Kidney capillary endothelial cell (primary cell): Measurements from ENCODE around the gene MYO5C.
"Not testable (repeated sequence)": the region's sequence is repeated elsewhere in the genome, so short reads cannot be mapped to it uniquely, and the experiment has no call there.

Source experiments
- DNase-seq: peaks from one replicate; pipeline ENCODE4 v3.0.0-alpha.2; 2018; ENCODE audit warnings: low spot score

MYO5C gene

DNA sequence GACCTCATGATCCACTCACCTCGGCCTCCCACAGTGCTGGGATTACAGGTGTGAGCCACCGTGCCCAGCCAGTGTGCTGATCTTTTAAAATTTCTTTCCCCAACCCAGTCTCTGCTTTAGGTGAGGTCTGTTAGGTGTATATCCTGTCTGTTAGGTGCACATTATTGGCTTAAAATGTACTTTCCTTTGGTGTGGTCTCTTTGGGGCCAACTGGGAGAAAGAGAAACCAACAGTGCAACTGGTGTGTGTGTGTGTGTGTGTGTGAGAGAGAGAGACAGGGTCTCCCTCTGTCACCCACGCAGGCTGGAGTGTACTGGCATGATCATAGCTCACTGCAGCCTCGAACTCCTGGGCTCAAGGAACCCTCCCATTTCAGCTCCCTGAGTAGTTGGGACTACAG lies 54.1 kb downstream of the MYO5C start:
- no peak for DNase-seq

DNA sequence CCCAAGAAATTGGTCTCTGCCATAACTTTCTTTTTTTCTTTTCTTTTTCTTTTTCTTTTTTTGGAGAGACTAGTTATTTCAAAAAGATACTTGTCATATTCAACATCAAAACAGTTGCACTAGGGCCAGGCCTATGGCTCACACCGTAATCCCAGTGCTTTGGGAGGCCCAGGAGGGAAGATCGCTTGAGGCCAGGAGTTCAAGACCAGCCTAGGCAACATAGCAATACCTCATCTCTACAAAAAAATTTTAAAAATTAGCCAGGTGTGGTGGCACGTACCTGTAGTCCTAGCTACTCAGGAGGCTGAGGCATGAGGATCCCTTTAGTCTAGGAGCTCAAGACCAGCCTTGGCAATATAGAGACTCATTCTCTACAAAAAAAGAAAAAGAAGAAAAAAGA lies 55.4 kb downstream of the MYO5C start:
- DNase-seq: no peak

DNA sequence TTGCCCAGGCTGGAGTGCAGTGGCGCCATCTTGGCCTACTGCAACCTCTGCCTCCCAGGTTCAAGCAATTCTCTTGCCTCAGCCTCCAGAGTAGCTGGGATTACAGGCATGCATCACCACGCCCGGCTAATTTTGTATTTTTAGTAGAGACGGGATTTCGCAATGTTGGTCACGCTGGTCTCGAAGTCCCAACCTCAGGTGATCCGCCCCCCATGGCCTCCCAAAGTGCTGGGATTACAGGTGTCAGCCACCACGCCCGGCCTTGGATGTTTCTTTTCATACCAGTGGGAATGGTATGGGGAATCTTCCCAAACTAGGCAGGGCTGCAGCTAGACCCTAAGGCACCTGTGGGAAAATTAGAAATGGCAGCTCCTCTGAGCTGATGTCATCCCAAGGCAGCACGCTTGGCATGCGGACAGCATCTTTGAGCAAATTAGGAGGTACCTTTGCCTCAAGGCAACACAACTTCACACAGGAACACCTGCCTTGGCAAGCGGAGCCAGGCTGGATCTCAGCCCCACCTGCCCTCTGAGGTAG lies 56.5 kb downstream of the MYO5C start:
- DNase-seq: not testable (repeated sequence)

DNA sequence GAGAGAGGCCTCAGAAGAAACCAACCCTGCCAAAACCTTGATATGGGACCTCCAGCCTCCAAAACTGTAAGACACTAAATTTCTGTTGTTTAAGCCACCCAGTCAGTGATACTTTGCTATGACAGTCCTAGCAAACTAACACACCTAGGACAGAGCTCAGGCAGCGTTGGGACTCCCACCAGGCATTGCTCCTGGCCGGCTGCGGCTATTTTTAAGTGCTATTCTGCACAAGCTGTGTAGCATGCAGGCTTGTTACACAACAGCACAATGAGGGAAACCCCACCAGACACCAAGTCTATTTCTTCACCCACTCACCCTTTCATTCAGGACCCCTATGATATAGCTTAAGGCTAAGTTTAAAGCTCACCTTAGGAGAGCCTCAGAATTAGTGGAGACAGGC lies 57.5 kb downstream of the MYO5C start:
- DNase-seq: no peak

DNA sequence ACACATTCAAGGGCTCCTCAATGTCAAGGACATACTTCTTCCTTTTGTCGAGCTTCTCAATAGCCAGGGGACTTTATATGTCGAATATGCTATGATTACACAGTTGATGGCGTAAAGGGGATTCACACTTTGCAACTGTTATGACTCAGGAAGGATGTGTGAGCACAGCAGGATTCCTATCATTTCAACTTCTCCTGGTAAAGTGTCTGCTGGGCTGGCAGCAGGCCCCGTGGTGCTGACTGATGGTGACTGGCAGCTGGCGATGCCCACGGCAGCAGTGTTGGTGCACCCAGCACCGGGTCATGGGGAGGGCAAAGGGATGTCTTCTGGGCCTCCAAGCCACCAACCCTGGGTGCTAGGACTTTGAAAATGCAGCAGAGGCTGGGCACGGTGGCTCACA lies 59.6 kb downstream of the MYO5C start:
- DNase-seq: no peak

DNA sequence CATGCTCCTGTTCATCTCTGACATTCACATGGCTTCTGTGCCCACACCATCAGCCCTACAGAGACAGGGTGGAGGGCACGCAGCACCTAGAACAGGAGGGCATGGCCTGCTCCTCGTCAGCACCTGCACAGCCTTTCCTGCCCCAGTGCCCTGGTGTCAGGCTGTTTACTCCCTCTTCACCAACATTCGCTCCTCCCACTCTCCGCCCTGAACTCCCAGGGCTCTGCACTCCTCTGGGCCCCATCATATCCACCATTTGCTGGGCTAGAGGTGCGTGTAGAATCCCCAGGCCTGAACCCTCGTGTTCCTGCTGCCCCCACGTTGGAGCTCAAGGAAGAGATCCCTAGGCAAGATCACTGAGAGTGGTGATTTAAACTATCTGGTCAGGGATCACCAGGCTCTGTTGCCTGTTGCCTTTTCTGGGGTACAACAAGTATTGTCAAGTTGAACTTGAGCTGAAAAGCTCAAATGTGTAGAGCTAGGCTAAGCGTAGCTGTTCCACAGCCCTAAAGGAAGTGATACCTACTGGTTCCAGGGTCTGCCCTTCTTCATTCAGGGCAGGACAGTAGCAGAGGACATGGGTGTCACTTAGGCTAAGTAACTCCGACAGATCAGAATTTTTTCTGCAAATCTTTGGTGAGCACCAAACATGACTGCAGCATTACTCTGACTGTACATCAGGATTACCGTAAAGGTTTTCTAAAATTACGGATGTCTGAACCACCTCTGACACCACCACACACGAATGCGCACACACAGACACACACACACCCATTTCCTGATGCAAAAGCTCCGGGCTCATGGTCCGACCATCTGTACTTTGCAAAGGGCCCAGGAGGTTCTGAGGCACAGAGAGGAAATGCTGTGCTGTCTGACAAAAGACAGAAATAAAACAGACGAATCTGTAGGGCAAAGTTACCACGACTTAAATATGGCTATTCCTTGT lies 60.7 kb downstream of the MYO5C start:
- DNase-seq: no peak

DNA sequence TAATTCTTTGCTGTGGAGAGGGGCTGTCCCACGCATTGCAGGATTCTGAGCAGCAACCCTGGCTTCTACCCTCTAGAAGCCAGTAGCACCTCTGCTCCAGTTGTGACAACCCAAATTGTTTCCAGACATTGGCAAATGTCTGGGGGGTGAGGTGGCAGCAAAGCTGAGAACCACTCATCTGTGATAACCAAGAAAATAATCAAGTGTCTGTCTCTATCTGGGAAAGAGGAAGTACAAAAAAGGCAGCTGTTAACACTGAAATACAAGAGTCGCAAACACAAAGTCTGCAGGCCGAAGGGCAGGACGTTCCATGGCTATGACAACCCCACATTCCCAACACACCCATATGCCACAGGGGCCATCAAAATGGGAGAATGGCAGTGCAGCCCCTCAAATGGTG lies 62.2 kb downstream of the MYO5C start:
- DNase-seq: no peak

DNA sequence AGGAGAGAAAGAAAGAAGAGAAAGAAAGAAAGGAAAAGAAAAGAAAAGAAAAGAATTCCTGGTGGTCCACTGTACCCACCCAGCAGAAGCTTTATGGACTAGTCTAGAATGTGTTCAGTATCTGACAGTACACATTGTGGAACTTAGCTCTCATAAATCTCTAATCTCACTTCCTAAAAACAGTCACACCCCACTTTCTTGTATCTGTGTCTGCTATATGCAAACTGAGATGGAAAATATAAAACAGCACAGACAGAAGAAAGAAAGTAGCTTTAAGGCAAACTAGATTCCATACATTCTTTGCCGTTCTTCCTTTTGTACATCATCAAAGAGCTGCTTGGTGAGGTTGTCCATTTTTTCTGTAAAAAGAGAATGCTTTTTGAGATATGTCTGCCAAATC lies 63.3 kb downstream of the MYO5C start:
- no peak for DNase-seq

DNA sequence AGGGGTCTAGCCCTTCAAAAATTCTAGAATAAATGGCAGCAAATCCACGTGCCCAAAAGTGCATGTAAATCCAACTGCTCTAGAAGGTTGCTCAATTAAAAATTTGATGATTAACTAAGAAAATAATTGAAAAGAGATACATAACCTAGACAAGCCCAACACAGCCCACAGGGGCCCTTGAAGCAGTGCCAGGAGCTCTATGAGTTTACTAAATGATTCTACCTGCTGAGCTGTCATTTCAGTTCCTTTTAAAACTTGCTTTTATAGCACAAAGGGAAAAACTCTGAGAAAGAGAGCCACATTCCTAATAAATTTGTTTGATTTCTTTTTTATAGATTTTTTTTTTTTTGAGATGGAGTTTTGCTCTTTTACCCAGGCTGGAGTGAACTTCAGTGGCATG lies 65.5 kb downstream of the MYO5C start:
- DNase-seq: no peak

DNA sequence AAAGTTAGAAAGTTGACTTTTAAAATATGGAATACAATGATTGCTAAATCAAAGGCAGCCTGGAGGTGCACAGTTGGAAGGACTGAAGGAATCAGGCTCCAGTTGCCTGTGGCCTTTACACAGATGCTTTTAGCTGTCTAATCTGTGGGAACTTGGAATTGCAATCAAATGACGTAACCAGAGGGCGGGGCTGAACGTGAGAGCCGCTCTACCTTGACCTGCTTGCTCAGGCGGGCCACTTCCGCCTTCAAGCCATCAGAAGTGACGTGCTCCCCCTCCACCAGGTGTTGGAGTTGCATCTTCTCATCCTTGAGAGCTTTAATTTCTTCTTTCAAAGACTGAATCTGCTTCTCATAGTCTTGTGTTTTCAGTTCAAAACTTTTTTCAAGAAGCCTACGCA lies 66.7 kb downstream of the MYO5C start:
- no peak for DNase-seq

DNA sequence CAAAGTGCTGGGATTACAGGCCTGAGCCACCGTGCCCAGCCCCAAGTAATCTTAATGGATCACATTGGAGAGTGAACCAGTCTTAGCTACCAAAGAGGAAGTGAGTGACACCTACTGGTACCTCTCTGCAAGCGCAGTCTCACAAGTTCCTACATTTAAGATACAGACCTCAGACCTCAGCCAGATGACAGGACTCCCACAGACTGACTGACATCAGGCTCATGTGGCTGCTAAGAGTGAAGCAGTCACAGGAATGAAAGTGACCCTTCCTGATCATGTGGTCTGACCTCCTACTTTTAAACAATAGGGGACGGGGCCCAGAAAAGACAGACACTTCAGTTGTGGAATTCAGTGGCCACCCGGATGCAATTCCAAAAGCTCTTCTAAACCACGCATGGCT lies 68.1 kb downstream of the MYO5C start:
- peak; percentile 68 for DNase-seq

DNA sequence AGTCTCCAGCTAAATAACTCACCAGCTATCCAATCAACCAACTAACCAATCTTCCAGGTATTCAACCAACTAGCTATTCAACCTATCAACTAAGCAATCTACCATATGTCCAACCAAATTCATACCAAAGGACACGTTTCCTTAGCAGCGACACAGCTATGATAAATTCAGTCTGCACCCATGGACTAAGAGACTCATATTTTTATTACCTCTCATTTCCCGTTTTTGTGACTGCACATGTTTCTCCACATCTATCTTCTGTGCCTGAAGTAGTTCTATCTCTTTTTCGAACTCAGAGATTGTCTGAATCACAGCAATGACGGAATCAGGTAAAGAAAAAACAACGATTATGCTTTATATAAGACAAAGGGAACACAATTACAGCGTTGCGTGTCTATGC lies 70.4 kb downstream of the MYO5C start:
- no peak for DNase-seq

DNA sequence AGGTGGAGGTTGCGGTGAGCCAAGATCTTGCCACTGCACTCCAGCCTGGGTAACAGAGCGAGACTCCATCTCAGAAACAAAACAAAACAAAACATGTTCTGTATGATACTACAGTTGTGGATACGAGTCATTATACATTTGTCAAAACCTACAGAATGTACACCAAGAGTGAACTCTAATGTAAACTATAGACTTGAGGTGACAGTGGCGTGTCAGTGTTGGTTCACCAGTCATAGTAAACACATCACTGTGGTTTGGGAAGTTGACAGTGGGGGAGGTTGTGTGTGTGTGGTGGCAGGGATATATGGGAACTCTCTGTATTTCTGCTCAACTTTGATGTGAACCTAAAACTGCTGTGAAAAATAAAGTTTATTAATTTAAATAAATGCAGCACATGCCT lies 71.4 kb downstream of the MYO5C start:
- no peak for DNase-seq

DNA sequence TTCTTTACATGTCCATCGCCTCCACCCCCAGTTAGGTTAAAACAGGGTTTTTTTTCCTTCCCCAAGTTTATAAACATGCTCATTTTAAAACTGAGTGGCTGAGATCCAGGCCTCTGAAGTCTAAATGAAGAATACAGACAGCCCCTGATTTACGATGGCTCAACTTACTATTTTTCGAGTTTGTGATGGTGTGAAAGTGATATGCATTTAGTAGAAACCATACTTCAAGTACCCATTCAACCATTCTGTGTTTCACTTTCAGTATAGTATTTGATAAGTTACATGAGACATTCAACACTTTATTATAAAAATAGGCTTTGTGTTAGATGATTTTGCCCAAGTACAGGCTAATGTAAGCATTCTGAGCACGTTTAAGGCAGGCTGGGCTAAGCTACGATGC lies 73.9 kb downstream of the MYO5C start:
- DNase-seq: no peak

DNA sequence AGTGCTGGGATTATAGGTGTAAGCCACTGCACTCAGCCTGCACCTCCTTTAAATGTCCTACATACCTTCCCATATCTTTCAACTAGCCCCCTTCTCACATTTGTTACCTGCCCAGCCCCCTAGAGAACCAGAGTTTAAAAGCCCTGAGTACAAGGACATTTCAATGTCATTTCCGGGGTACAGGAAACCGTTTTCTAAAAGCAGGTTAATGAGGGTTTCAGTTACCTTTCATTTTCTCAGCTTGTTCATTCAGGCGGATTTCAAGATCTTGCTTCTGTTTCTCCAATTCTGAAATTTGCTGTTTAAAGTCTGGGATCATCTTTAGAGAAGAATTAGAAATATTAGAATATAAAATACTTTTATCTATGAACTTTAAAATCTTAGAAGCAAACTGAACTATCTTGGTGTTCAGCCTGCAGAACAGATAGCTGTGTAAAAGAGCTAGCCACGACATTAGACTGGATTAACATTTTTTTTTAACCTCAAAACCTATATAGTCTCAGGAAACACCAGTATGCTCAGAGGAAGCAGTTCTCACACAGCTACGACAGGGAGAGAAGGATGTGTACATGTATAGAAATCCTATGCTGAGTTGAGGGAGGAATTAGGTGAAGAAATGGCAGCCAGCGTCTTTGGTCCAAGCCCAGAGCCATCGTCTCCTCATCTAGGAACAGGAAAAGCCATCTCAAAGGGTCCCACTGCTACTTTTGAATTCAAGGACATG lies 74.5 kb downstream of the MYO5C start:
- no peak for DNase-seq

DNA sequence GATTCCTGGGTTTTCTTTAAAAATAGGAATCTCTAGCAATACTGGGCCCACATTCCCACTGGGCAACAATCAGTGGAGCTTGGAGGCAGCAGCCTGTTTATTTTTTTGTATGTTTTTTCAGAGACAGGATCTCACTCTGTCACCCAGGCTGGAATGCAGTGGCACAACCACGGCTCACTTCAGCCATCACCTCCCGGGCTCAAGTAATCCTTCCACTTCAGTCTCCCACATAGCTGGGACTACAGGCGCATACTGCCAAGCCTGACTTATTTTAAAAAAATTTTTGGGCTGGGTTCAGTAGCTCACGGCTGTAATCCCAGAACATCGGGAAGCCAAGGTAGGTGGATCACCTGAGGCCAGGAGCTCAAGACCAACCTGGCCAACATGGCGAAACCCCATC lies 75.4 kb downstream of the MYO5C start:
- DNase-seq: no peak

DNA sequence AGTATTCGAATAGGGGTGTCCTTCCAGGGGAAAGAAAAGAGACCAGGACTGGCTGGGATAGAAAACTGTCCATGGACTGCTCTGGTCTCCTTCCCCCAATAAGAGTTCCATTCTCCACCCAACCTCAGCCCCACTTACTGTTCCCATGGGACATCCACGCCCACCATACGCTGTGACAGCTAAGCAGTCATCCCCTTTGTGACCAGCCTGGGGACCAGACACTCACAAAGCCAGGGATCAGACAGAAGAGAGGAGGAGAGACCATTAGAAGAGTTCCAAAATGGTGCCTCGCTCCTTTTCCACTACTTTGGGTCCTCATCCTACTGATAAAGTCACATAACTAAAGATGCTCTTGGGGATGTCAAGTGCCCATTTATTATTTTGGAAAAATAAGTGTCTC lies 76.8 kb downstream of the MYO5C start:
- no peak for DNase-seq

DNA sequence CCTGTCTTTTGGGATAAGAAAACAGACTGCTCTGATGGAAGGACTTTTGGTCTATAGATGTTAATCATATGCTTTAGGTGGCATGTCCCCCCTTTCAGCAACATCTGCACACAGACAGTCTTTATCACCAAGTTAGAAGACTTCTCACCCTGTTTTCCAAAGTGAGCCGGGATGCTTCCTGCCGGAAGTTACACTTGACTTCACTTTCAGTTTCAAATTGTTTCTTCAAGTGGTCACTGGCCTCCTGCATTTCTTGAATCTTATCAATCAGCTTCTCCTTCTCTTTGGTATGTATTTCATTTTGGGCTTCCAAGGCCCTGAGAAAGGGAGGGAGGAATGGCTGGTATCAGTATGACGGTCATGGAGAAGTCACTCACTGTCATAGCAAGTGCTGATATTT lies 77.2 kb downstream of the MYO5C start:
- DNase-seq: no peak

DNA sequence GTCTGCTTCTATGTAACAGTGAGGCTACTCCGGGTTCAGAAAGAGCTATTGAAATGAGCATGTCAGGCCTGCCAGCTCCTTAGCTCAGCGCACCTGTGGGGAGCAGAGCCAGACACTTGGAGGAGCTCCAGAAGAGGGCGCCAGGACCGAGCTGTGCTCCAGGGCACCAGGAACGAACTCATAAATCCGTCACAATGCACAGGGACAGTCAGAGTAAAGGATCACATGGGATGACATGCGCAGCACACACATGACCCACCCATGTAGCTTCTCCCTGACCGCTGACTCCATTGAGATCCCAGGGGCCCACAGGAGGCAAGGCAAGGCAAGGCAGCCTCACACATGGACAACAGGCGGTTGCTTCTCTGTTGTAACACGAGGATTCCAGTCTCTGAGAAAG lies 78.4 kb downstream of the MYO5C start:
- no peak for DNase-seq

DNA sequence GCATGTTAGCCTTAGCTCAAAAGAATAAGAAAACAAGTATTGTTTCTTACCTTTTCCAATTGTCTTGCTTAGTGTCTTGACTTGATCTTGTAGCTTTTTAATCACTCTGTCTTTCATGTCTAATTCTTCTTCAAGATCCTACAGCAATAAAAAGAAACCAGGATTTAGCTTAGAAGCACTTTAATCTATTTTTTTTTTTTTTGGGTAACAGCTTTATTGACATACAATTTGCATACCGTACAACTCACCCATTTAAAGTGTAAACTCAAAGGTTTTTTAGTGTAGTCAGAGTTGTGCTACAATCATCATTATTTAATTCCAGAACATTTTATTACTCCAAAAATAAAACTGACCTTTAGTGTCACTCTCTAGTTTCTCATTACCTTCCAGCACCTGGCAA lies 81.1 kb downstream of the MYO5C start:
- DNase-seq: no peak

DNA sequence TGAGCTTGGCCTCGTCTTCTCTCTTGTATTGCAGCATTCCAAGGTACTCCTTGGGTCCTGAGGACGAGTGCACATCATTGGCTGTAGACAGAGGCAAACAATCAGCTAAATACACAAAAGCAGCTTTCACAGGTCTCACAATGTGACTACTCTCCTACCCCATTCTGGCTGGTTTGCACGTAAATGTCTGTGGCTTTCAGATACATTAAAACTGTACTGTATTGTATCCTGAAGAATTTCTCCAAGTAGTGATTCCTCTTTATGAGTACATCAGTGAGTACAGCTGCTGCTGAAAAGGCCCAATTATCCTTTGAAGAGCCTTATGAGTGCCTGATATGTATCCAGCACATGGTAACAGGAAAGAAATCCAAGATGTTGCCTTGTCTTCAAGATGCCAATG lies 82.4 kb downstream of the MYO5C start:
- no peak for DNase-seq

DNA sequence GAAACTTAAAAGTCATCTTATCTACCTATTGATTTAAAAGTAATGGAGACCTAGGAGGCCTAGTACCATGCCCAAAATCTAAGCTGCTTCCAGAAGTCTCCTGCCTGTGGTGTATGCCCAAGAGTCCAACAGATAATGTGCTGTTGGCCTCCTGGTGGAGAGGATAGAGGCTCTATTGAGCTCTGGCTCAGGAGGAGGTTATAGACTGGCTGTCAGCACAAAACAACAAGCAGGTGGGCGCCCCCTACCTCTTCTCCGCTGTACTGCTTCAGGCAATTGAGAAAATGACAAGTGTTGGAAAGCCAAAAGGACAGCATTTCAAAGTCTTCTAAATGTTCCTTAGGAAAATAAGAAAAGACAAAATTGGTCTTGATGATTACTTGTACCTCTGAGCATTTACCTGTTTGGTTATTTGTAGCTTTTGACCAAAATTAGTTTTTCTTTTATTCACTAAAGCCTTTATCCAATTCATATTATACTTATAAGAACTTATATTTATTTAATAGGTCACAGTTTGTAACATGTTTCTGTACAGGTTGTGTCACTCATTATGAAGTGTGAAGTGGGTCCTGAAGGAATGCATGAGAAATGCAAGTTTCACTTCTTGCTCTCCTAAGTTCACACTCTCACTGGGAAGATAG lies 87.2 kb downstream of the MYO5C start:
- DNase-seq: peak; percentile 73

DNA sequence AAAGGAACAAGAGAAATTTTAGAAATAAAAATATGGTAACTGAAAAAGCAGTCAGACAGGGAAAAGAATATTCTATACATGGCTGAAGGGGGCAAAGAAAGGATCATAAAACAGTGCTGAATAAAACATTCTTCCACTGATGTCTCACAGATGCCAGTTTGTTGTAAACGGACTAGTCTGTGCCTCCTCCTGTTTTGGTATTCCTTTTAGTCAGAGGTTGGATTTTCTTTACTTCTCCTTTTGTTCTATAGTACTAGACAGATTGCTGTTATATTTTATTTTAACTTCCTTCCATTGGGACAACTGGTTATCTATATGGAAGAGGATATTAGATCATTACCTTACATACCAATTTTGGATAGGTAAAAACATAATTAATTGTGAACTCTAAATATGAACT lies 88.4 kb downstream of the MYO5C start:
- DNase-seq: no peak
